ENCODE data around the gene FBXW8. TPM values are rescaled to one million over a fixed set of nuclear protein-coding genes. Genes with fewer than 3 reads are reported as not detected.

The FBXW8 gene
- total and polyA plus RNA-seq, 2 donors (not counting 3 experiments of a cell fraction or from before 2014, with no cell fraction given) = 15.4 TPM

DNA sequence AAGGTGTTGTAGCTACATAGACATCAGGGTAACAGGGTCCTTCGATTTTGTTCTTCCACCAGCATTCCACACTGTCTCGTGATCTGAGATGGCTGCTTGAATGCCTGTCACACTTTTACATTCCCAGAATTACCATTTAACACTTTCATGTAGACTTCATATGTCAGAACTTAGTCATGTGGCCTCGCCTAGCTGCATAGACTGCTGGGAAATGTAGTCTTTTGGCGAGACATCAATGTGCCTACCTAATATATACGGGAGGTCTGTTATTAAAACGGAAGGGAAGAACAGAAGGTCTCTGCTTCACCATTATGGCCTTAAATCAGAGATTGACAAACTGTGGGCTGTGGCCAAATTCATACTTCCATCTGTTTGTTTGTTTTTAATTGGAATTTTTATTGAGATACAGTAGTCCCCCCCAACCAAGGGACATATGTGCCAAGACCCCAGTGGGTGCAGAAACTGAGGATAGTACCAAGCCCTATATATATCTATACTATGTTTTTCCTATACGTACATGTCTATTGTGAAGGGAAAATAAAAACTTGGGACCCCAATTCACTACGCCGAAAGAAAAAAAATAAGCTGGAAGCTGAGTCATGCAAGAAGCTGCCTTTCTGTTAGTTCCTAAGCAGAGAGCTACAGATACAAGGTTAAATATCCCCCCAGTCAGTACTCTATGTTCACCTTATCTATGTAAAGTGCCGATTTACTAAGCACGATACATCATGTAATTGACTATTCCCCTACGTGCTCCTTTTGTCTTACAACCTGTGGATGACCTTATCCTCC is 18.2 kb upstream of the FBXW8 start:
- Histone ChIP-seq H3K36me3 (ENCODE audit: control insufficient read depth in 2 of 2, extremely low read depth in 1 of 2, insufficient read depth in 2 of 2, low read length in 2 of 2) (no peaks in the 10 kb centered on the region), H3K9me1 (replicated peaks; ENCODE audit: control insufficient read depth, extremely low read depth, insufficient read depth, low read length) (no peaks in the 10 kb centered on the region), H3K9ac (replicated peaks; ENCODE audit: extremely low read depth, insufficient read depth, low read length) (no peak overlapping the region), H3K27ac (ENCODE audit: insufficient read depth, low read depth, low read length) (no peak overlapping the region), H3K27me3 (ENCODE audit: control insufficient read depth in 2 of 2, insufficient read depth in 2 of 2, low read length in 2 of 2) (no peaks in the 10 kb centered on the region), H2AFZ (ENCODE audit: low read depth, low read length) (no peak overlapping the region), H3K9me3 (replicated peaks; ENCODE audit: control insufficient read depth, insufficient read depth, low read length) (no peaks in the 10 kb centered on the region), H3K4me1 (ENCODE audit: control insufficient read depth, extremely low read depth, insufficient read depth, low read length) (no peaks in the 10 kb centered on the region), H3K4me2 (ENCODE audit: insufficient read depth, low read length) (no peak overlapping the region), H3K79me2 (ENCODE audit: control insufficient read depth, insufficient read depth, low read length) (no peaks in the 10 kb centered on the region), H4K20me1 (replicated peaks; ENCODE audit: control insufficient read depth, extremely low read depth, insufficient read depth, low read length) (no peaks in the 10 kb centered on the region), H3K4me3 (replicated peaks in 1 of 3; ENCODE audit: insufficient read depth in 1 of 3, low read depth in 1 of 3, low read length in 3 of 3) (no peak overlapping the region)
- DNase-seq (ENCODE audit: low read depth, low spot score) (no peak), FAIRE-seq (no peak)
- dilution Hi-C loops (cut with MboI; ENCODE audit: extremely low pct_ligation_motif_present, low sequenced_read_pairs) (no loop called here), intact Hi-C loops (cut with micrococcal nuclease) (no loop called here)
- POLR2A ChIA-PET = no interaction called here
- TF ChIP-seq POLR2AphosphoS5 (IDR thresholded peaks at IDR 0.05; ENCODE audit: insufficient read depth, low read depth, low read length) = no peak
- no peak for TF ChIP-seq MYC (IDR thresholded peaks at IDR 0.05; ENCODE audit: low read depth, low read length)
- no peak for TF ChIP-seq POLR2A (IDR thresholded peaks at IDR 0.05; ENCODE audit: low read depth, low read length)
- TF ChIP-seq EZH2 (IDR thresholded peaks at IDR 0.05; ENCODE audit: borderline replicate concordance, low read depth, low read length, severe bottlenecking) = no peak
- no peak for TF ChIP-seq MAX (IDR thresholded peaks at IDR 0.05; ENCODE audit: insufficient read depth, insufficient read length)
- TF ChIP-seq, protein P1, sequence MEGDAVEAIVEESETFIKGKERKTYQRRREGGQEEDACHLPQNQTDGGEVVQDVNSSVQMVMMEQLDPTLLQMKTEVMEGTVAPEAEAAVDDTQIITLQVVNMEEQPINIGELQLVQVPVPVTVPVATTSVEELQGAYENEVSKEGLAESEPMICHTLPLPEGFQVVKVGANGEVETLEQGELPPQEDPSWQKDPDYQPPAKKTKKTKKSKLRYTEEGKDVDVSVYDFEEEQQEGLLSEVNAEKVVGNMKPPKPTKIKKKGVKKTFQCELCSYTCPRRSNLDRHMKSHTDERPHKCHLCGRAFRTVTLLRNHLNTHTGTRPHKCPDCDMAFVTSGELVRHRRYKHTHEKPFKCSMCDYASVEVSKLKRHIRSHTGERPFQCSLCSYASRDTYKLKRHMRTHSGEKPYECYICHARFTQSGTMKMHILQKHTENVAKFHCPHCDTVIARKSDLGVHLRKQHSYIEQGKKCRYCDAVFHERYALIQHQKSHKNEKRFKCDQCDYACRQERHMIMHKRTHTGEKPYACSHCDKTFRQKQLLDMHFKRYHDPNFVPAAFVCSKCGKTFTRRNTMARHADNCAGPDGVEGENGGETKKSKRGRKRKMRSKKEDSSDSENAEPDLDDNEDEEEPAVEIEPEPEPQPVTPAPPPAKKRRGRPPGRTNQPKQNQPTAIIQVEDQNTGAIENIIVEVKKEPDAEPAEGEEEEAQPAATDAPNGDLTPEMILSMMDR (IDR thresholded peaks at IDR 0.05; ENCODE audit: extremely low read depth in 1 of 2, insufficient read depth in 1 of 2, low read depth in 1 of 2, low read length in 2 of 2) = no peak
- TF ChIP-seq JUN (IDR thresholded peaks at IDR 0.05; ENCODE audit: borderline replicate concordance, insufficient read depth, insufficient read length, low read depth) = no peak
- BruUV-seq (replicated peaks) = no TSS peak
- CTCF ChIA-PET = interaction anchor here (0.7 to 1.1 kb wide), 2 partner anchors 10 to 18 kb away, joined by 3 to 4 read pairs; partner anchors contain the start of gene FBXW8

Data from endothelial cell of umbilical vein (primary cell).